ENCODE measurements around the gene IREB2. TPM values are rescaled to one million over a fixed set of nuclear protein-coding genes. Genes with fewer than 3 reads are reported as not detected.

IREB2 gene
- total and polyA plus RNA-seq, 2 experiments from 2014 or later: 23.4 to 68.4 TPM

GRCh38 chr15:78393137-78393536, 44.9 kb upstream of the IREB2 start:
- H3K36me3 Mint-ChIP-seq (ENCODE audit: low read depth): no peaks in the 10 kb centered on the region
- Histone ChIP-seq H3K36me3 (ENCODE audit: insufficient read depth) (no peaks in the 10 kb centered on the region), H3K4me2 (no peak overlapping the region), H3K27me3 (ENCODE audit: insufficient read depth) (no peaks in the 10 kb centered on the region), H3K79me2 (replicated peaks; ENCODE audit: insufficient read depth) (no peaks in the 10 kb centered on the region), H3K27ac (ENCODE audit: low read depth) (no peak overlapping the region), H3K9me2 (ENCODE audit: insufficient read depth) (0 out of 2 replicates have a peak, but pooled peaks cover 3% of the 10 kb centered on the region), H2AFZ (no peak overlapping the region), H3K4me1 (ENCODE audit: insufficient read depth) (peaks cover 19% of the 10 kb centered on the region), H4K20me1 (replicated peaks; ENCODE audit: insufficient read depth) (no peaks in the 10 kb centered on the region), H3K4me3 (no peak overlapping the region), H3F3A (replicated peaks; ENCODE audit: low read depth) (no peaks in the 10 kb centered on the region)
- DNase-seq (ENCODE audit: low spot score) (no peak), ATAC-seq (no peak)
- H3K9me3 Mint-ChIP-seq: no peaks in the 10 kb centered on the region; the same call in 2 of the 3 replicates
- H3K4me1 Mint-ChIP-seq: peaks cover 46% of the 10 kb centered on the region
- H3K27ac Mint-ChIP-seq: no peak overlapping the region
- TF ChIP-seq ETS1 (IDR thresholded peaks at IDR 0.05) (no peak), EZH2phosphoT487 (IDR thresholded peaks at IDR 0.05; ENCODE audit: unreplicated experiment) (no peak), JUNB (IDR thresholded peaks at IDR 0.05; ENCODE audit: unreplicated experiment) (no peak), ZNF462 (CRISPR knock-in tag; IDR thresholded peaks at IDR 0.05) (no peak), POLR2AphosphoS5 (IDR thresholded peaks at IDR 0.05; ENCODE audit: low read depth) (no peak), CREB1 (CRISPR knock-in tag; IDR thresholded peaks at IDR 0.05; ENCODE audit: low read depth) (no peak), ZNF114 (CRISPR knock-in tag; IDR thresholded peaks at IDR 0.05) (no peak), CTCF (conservative IDR thresholded peaks at IDR 0.05; ENCODE audit: low read depth in 2 of 2) (no peak)
- H3K27me3 Mint-ChIP-seq (ENCODE audit: insufficient read depth, low read depth, poor library complexity): peaks cover 5% of the 10 kb centered on the region
- no peak overlapping the region; the same call in 2 of the 3 replicates for H3K4me3 Mint-ChIP-seq

Measured in GM23338 (cell line).